ENCODE data around the gene CCDC188. TPM values are rescaled to one million over a fixed set of nuclear protein-coding genes. Genes with fewer than 3 reads are reported as not detected.

The CCDC188 gene
- polyA plus RNA-seq, 1 donor from 2014 or later = not detected

GRCh38 chr22:20149257-20150250 is 1.3 kb downstream of the CCDC188 start:
- H3K4me3 ChIP-seq (ENCODE audit: low read length) = no peak overlapping the region
- no peak overlapping the region for H3K4me2 ChIP-seq (ENCODE audit: low read length)
- H3K9ac ChIP-seq (ENCODE audit: low read length) = no peak overlapping the region
- no peaks in the 10 kb centered on the region for H3K9me3 ChIP-seq (ENCODE audit: low read length)
- H4K20me1 ChIP-seq (ENCODE audit: insufficient read depth) = no peaks in the 10 kb centered on the region
- no peak overlapping the region for H2AFZ ChIP-seq (ENCODE audit: low read depth, low read length)
- no peaks in the 10 kb centered on the region for H3K9me2 ChIP-seq (ENCODE audit: insufficient read depth, low read length)
- no peaks in the 10 kb centered on the region for H3K27me3 ChIP-seq (ENCODE audit: insufficient read depth, low read depth, low read length)
- no peaks in the 10 kb centered on the region for H3F3A ChIP-seq (ENCODE audit: insufficient read depth, low read length, poor library complexity, severe bottlenecking)
- H3K36me3 ChIP-seq (ENCODE audit: insufficient read depth, low read length) = no peaks in the 10 kb centered on the region
- H3K79me2 ChIP-seq (replicated peaks; ENCODE audit: insufficient read depth, low read length) = no peaks in the 10 kb centered on the region
- no peak for TF ChIP-seq TAF1 (IDR thresholded peaks at IDR 0.05; ENCODE audit: low read depth)
- no peak for TF ChIP-seq EP300 (conservative IDR thresholded peaks at IDR 0.05; ENCODE audit: poor library complexity, severe bottlenecking)
- no peak for TF ChIP-seq EZH2 (IDR thresholded peaks at IDR 0.05; ENCODE audit: borderline replicate concordance, insufficient read depth, low read length, poor library complexity, severe bottlenecking)
- TF ChIP-seq CTCF (IDR thresholded peaks at IDR 0.05; ENCODE audit: poor library complexity, severe bottlenecking) = no peak
- no peak for TF ChIP-seq POLR2AphosphoS5 (IDR thresholded peaks at IDR 0.05)
- TF ChIP-seq SMC3 (conservative IDR thresholded peaks at IDR 0.05; ENCODE audit: poor library complexity) = no peak
- TF ChIP-seq MXI1 (conservative IDR thresholded peaks at IDR 0.05; ENCODE audit: poor library complexity, severe bottlenecking) = no peak
- TF ChIP-seq RAD21 (conservative IDR thresholded peaks at IDR 0.05) = no peak
- no peak for TF ChIP-seq REST (IDR thresholded peaks at IDR 0.05; ENCODE audit: borderline replicate concordance)
- no peak overlapping the region for H3K27ac ChIP-seq (ENCODE audit: low read length)

GRCh38 chr22:20148414-20148813 is 2.4 kb downstream of the CCDC188 start:
- Histone ChIP-seq H3K9me2 (ENCODE audit: insufficient read depth, low read length) (no peaks in the 10 kb centered on the region), H2AFZ (ENCODE audit: low read depth, low read length) (no peak overlapping the region), H3F3A (ENCODE audit: insufficient read depth, low read length, poor library complexity, severe bottlenecking) (no peaks in the 10 kb centered on the region), H3K9me3 (ENCODE audit: low read length) (no peaks in the 10 kb centered on the region), H3K27me3 (ENCODE audit: insufficient read depth, low read depth, low read length) (no peaks in the 10 kb centered on the region), H3K36me3 (ENCODE audit: insufficient read depth, low read length) (no peaks in the 10 kb centered on the region), H3K79me2 (replicated peaks; ENCODE audit: insufficient read depth, low read length) (no peaks in the 10 kb centered on the region), H3K4me3 (ENCODE audit: low read length) (no peak overlapping the region), H3K9ac (ENCODE audit: low read length) (no peak overlapping the region), H3K27ac (ENCODE audit: low read length) (no peak overlapping the region), H3K4me2 (ENCODE audit: low read length) (no peak overlapping the region), H4K20me1 (ENCODE audit: insufficient read depth) (no peaks in the 10 kb centered on the region)
- TF ChIP-seq MXI1 (conservative IDR thresholded peaks at IDR 0.05; ENCODE audit: poor library complexity, severe bottlenecking) (no peak), REST (IDR thresholded peaks at IDR 0.05; ENCODE audit: borderline replicate concordance) (no peak), RAD21 (conservative IDR thresholded peaks at IDR 0.05) (no peak), EZH2 (IDR thresholded peaks at IDR 0.05; ENCODE audit: borderline replicate concordance, insufficient read depth, low read length, poor library complexity, severe bottlenecking) (no peak)

All from neural cell (in vitro differentiated cells).